Measurements from ENCODE around the gene LYG2. TPM values are rescaled to one million over a fixed set of nuclear protein-coding genes. Genes with fewer than 3 reads are reported as not detected.
"Not testable (repeated sequence)": the region's sequence is repeated elsewhere in the genome, so short reads cannot be mapped to it uniquely, and the experiment has no call there.

The LYG2 gene
- total RNA-seq, 4 donors from 2014 or later, result not detected

GRCh38 chr2:99285526-99285925 is 30.1 kb upstream of the LYG2 start:
- Histone ChIP-seq H3K4me1 (no peaks in the 10 kb centered on the region), H3K4me3 (no peak overlapping the region), H3K36me3 (peaks cover 0 to 35% of the 10 kb centered on the region in 2 donors), H3K27me3 (no peaks in the 10 kb centered on the region), H3K9me3 (no peaks in the 10 kb centered on the region), H3K27ac (no peak overlapping the region)
- DNase-seq, result no peak
- no peak for ATAC-seq
- no peak for TF ChIP-seq POLR2A (IDR thresholded peaks at IDR 0.05)
- TF ChIP-seq CTCF (IDR thresholded peaks at IDR 0.05 in 4 of 5, conservative IDR thresholded peaks at IDR 0.05 in 1 of 5), result no peak
- in situ Hi-C loops (cut with MboI; ENCODE audit: low sequenced_read_pairs in 4 of 4) (no loop called here), intact Hi-C loops (cut with DNase I; ENCODE audit: low total_unique reads) (no loop called here)

DNA sequence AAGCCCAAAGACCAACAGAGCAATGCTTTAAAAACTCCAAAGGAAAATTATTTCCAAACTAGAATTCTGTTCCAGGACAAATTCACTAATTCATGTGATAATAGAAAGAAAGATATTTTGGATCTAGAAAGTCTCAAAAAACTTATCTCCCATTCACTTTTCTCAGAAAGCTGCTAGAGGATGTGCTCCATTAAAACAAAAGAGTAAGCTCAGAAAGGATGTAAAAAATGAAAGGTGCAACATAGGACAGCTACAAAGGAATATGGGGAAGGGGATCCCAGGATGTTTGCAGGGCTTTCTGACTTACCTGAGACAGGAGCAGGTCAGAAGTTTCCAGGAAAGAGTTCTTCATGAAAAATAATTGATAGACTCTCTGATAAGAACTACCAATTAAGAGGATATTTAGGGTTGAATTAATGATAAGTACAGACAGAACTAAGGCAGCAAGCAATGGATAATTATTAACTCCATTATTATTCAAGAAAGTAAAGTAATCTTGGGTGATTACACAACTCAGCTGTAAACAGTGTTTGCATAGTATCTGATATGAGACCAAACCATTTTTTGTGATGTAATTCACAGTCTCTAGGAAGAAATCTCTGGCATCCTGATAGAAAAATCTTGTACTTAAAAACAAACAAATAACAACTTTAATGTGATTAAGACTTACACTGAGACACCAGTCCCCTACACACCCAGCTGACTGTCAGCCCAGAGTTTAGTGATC is 24.7 kb upstream of the LYG2 start:
- Histone ChIP-seq H3K4me1 (no peaks in the 10 kb centered on the region), H3K4me3 (no peak overlapping the region), H3K27ac (no peak overlapping the region), H3K36me3 (peaks cover 0 to 24% of the 10 kb centered on the region in 2 donors), H3K27me3 (no peaks in the 10 kb centered on the region), H3K9me3 (no peaks in the 10 kb centered on the region)
- ATAC-seq (no peak), DNase-seq (no peak)
- intact Hi-C loops (cut with DNase I; ENCODE audit: low total_unique reads) (no loop called here), in situ Hi-C loops (cut with MboI; ENCODE audit: low sequenced_read_pairs in 4 of 4) (no loop called here)
- TF ChIP-seq CTCF (IDR thresholded peaks at IDR 0.05 in 4 of 5, conservative IDR thresholded peaks at IDR 0.05 in 1 of 5) (no peak), POLR2A (IDR thresholded peaks at IDR 0.05) (no peak)

DNA sequence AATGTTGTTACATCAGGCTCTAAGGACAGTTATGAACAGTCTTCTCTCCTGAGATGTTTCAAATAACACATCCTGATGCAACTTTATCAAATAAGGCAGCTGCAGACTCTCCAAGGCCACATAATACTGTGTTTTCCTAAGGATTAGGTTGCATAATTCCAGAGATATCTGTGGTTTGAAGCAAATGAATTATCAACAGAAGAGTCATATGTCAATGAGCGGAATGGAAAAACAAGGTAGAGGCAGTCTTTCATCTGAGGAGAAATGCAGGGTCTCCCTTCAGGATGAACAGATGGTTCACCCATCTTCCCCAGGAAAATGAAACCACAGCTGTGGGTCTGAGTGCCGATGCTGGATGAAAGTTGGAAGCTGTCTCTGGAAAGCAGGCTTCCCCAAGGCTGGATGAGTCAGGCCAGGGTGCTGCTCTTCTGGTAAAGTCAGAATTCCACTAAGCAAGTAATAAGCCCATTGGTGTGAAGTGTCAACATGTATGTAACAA is 23.4 kb upstream of the LYG2 start:
- in situ Hi-C loops (cut with MboI; ENCODE audit: low sequenced_read_pairs in 4 of 4) (no loop called here), intact Hi-C loops (cut with DNase I; ENCODE audit: low total_unique reads) (no loop called here)
- no peaks in the 10 kb centered on the region for H3K27me3 ChIP-seq
- TF ChIP-seq CTCF (IDR thresholded peaks at IDR 0.05 in 4 of 5, conservative IDR thresholded peaks at IDR 0.05 in 1 of 5) (no peak), POLR2A (IDR thresholded peaks at IDR 0.05) (no peak)
- peaks cover 0 to 15% of the 10 kb centered on the region in 2 donors for H3K36me3 ChIP-seq
- peak in 1 of 2 donors; percentile 55 for ATAC-seq
- no peaks in the 10 kb centered on the region for H3K9me3 ChIP-seq
- H3K4me1 ChIP-seq, result no peaks in the 10 kb centered on the region
- DNase-seq, result no peak
- no peak overlapping the region for H3K4me3 ChIP-seq
- no peak overlapping the region for H3K27ac ChIP-seq

GRCh38 chr2:99278195-99278765 is 22.8 kb upstream of the LYG2 start:
- H3K36me3 ChIP-seq; H3K4me1 ChIP-seq; DNase-seq; ATAC-seq; H3K4me3 ChIP-seq; intact Hi-C loops (cut with DNase I; ENCODE audit: low total_unique reads); H3K27me3 ChIP-seq; H3K27ac ChIP-seq; in situ Hi-C loops (cut with MboI; ENCODE audit: low sequenced_read_pairs in 4 of 4); H3K9me3 ChIP-seq: not testable (repeated sequence)

GRCh38 chr2:99275882-99276281 is 20.4 kb upstream of the LYG2 start:
- in situ Hi-C loops (cut with MboI; ENCODE audit: low sequenced_read_pairs in 4 of 4), result no loop called here
- H3K4me1 ChIP-seq, result no peaks in the 10 kb centered on the region
- H3K36me3 ChIP-seq, result no peaks in the 10 kb centered on the region
- no peak overlapping the region for H3K27ac ChIP-seq
- no peak for DNase-seq
- H3K27me3 ChIP-seq, result no peaks in the 10 kb centered on the region
- intact Hi-C loops (cut with DNase I; ENCODE audit: low total_unique reads), result no loop called here
- H3K9me3 ChIP-seq, result no peaks in the 10 kb centered on the region
- ATAC-seq, result no peak
- TF ChIP-seq CTCF (IDR thresholded peaks at IDR 0.05 in 4 of 5, conservative IDR thresholded peaks at IDR 0.05 in 1 of 5), result no peak
- no peak for TF ChIP-seq POLR2A (IDR thresholded peaks at IDR 0.05)
- no peak overlapping the region for H3K4me3 ChIP-seq
